Stimulated activated CD4-positive, alpha-beta T cell treated with anti-CD3 and anti-CD28 coated beads, Interleukin-4, amount 100 ng/mL, for 4 hours (primary cell): ENCODE data around the gene UBE2QL1.
"Not testable (repeated sequence)": the region's sequence is repeated elsewhere in the genome, so short reads cannot be mapped to it uniquely, and the experiment has no call there.

Source experiments
- DNase-seq, 2 experiments: peaks; one replicate each; pipeline ENCODE4 v3.0.0-alpha.2; 2020

The UBE2QL1 gene

DNA sequence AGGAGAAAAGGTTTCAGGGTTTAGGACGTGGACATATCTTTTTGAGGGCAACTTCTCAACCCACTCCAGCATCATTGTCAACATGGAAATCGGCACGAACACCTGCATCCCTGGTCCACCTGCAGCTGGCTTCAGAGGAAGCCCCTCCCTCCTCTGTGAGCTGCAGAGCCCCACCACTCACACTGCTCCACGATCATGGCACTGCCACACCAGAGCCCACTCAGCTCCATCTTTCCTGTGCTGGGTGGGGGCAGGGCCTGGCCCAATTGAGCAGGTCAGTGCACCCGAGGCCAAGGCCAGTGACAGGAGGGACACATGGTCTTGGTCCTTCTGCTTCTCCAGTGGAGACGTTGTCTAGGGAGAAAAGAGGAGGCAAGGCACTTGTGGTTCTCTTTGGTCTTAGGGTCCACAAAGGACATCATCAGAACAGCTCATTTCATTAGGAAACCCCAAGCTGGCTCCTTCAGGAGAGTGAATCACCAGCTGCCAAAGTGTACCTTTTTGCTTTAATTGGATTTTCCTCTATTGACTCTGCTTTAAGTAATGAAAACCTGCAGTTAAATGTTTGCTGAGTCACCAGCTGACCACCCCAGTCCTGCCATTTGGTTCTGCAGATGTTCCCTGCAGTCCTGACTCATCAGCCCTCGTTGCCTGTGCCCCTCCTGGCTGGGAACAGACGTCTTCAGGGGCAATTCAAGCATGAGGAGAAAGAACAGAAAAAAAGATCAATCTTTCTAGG is 56.2 kb downstream of the UBE2QL1 start:
- no peak for DNase-seq

DNA sequence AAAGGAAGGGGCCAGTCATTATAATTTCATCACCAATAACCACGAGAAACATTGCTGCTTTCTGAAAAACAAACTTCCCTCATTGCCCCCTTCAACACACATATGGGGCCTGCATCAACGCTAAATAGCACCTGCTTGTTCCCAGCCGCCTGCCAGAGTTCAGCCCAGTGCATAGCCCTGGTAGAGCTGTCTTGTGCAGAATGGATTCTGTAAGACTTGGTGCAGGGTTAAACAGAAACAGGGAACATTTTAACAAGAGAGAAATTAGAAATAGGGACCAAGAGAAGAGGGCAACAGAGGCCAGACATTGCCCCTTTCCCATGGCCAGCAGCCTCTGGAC is 56.7 kb downstream of the UBE2QL1 start:
- no peak for DNase-seq

DNA sequence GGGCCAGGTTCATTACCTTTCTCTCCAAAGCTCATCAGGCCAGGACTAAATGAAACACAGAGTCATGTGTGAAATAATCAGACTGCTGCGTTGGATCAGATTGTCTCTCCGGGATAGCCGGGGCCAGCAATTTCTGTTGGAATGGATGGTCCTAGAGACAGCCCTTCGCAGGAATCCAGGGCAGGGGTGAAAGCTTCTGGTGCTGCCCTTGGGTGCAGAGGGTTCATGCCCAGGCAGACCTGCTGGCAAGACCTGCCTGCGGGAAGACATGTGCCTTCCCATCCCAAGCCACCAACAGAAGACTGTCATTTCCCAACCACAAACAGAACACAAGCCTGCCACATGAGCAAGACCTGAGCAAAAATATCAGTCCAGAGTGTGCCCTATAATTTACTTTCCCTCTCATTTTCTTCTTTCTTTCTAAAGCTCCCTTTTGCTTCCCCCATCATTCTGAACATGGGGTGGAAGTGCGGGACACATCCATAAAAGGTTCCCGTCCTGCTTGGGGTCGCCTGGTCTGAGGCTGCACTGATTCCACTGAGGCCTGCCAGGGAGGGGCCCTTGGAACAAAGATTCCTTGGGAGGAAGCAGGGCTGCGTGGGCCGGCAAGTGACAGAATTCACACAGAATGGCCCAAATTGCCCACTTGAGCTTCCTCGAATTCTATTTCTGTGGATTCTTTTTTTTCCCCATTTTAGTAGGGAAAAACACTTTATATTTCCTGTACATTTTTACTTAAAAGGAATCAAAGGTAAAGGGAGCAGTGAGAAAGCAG is 57.3 kb downstream of the UBE2QL1 start:
- DNase-seq = no peak

DNA sequence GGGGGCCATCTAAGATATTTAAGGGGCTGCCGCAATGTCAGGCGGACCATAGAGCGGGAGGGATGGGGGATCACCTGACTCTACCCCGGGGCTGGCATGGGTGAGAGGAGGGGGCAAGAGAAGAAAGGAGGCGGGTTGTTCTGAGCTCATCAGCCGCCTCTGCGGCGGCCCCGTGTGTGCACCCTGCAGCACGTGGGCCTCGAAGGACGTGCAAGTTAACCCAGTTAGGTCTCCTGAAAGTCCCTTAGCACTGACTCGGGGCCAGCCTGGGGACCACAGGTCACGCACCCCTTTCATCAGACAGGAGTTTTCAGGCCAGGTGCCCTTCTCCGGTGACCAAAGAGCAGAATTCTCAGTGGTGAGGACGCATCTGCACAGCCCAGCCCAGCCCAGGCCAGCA is 58.0 kb downstream of the UBE2QL1 start:
- DNase-seq = no peak

DNA sequence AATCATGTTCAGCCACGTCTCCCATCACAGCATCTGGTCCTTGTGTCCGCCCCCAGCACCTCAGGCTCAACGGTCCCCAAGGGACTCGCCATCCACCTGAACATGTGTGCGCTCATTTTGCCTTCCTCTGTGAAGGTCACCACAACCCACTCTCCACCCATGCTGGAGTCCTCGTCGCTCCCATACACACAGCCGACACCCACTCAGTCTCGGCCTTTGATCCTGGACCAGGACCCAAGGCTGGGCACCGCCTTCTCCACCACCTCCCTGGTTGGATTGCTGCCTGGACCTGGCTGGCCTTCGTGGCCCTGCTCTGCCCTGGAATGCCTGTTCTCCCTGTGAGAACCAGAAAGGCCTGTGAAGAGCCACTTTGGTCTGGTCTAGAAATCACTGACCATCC is 60.3 kb downstream of the UBE2QL1 start:
- no peak for DNase-seq

DNA sequence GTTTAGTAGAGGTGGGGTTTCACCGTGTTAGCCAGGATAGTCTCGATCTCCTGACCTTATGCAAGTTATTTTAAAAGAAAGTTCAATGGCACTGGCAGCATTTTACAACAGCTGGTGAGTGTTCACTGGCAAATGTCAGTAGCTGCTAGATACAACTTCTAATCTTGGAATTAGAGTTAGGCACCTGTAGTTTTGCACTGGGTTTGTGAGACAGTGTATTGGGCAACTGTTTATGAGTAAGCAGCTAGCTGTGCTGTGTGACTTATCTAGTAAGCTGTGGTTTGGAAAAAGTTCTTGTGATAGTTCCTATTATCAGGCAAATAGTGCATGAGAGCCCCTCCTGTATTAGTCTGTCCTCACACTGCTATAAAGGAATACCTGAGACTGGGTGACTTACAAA is 61.5 kb downstream of the UBE2QL1 start:
- no peak for DNase-seq

DNA sequence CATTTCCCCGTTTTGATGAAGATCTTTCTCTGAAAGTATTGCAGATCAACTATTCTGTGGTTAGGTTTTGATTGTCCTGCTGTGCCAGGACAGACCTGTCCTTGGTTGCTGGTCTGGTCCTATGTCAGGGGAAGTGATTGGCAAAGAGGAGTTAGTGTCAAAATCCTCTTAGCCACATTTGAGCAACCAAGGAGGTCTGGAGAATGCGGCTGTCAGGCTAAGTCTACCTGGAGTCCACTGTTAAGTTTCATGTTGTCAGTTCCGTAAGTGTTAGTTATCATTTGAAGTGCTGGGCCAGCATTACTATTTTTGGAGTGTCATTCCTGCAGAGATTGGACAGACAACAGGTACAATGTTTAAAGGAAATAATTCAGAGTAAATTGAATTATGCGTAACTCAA is 62.3 kb downstream of the UBE2QL1 start:
- no peak for DNase-seq

DNA sequence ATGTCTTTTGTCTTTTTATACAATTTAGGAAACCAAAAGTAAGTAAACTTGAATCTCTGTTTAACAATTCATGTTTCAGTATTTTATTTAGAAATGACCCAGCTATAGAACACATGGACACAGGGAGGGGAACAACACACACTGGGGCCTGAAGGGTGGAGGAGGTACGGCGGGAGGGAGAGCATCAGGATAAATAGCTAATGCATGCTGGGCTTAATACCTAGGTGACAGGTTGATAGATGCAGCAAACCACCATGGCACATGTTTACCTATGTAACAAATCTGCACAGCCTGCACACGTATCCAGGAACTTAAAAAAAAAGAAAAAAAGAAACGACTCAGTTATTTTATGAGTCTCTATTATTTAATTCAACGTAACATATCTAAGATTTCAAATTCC is 67.2 kb downstream of the UBE2QL1 start:
- not testable (repeated sequence) for DNase-seq

DNA sequence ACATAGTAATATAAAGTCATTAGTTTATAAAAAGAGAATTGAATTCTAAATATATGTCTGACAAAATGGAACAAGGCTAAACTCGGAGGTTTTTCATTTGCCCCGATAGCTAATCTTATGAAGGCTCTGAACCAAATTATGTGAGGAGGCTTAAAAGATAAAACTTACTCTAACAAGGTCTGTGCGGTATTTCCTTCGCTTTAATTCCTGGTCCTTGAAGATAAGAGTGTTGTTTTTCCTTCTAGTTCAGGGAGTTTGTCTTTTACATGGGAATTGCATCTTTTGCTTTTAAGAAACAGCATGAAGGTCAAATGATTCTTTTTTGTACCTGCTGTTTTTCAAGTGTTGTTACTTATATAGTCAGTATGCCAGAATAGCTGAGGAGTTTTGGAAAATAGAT is 68.2 kb downstream of the UBE2QL1 start:
- no peak for DNase-seq

DNA sequence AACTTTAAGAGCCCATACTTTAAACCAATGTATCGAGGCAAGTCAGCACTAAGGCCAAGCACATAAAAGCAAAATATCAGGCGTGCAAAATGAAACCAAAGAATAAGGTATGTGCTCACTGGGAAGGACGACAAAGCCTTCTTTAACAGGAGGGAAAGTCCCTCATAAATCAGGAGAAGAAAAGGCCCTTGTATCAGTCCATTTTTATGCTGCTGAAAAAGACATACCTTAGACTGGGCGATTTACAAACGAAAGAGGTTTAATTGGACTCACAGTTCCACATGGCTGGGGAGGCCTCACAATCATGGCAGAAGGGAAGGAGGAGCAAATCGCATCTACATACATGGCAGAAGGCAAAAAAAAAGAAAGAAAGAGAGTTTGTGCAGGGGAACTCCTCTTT is 68.9 kb downstream of the UBE2QL1 start:
- DNase-seq = no peak

DNA sequence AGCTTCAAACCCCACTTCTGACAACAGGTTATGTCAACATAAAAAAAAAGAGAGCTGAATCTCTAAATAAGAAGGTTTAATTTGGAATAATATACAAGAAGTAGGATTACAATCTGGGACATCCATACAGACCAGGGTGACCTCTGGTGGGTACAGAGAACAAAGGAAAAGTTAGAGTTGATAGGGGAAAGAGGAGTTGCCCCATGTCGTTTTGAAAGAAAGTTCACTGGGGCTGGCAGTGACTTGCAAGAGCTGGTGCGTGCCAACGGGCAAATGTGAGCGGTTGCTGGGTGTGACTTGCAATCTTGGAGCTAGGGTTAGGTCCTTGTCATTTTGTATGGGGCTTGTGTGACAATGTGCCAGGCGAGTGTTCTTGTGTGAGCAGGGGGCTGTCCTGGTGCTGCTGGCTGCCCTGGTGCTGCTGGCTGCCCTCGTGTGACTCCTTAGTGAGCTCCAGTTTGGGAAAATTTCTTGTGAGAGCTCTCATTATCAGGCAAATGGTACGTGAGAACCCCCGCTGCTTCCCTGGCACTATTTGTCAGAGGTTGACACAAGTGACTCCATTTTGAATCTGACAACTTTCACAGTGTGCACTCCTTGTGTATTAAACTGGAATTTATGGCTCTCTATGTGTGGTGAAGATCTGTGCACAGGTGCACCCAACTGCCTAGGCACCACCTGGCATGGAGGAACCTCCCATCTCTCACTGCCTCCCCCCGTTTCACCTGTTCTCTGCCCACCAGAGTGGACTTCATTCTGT is 69.8 kb downstream of the UBE2QL1 start:
- no peak for DNase-seq

DNA sequence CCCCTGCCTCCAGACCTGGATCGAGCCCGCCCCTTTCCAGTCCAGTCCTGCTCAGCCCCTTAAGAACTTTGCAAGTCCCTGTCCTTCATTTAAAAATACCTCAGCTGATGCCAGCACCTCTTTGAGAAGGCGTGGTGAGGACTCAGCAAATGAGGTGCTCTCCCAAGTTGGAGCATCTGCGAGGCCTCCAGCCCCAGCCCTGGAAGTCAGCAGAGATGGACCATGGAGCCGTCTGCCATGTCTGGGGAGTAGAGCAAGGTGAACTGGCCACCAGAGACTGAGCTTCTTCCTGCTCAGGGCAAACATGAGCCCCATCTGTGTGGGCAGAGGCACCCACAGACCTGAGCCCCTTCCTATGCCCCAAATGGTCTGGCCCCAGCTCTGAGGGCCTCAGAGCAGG is 71.5 kb downstream of the UBE2QL1 start:
- no peak for DNase-seq

DNA sequence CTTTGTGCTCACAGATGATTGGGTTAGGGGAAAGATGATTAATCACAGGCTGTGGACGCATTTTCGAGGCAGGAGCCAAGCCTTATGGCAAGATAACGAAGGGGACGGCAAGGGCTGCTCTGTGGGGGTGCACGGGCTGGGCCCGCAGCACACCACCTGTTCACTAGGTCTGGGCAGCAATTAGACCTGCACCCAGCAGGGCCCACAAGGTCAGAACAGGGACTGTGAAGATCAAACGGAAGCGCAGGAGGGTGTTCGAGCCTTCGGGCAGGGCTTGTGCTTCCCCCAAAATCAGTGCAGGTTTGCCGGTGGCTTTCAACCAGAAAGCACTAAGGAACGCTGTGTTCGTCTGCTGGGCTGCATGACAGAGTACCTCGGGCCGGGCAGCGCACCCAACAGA is 73.7 kb downstream of the UBE2QL1 start:
- DNase-seq = no peak

DNA sequence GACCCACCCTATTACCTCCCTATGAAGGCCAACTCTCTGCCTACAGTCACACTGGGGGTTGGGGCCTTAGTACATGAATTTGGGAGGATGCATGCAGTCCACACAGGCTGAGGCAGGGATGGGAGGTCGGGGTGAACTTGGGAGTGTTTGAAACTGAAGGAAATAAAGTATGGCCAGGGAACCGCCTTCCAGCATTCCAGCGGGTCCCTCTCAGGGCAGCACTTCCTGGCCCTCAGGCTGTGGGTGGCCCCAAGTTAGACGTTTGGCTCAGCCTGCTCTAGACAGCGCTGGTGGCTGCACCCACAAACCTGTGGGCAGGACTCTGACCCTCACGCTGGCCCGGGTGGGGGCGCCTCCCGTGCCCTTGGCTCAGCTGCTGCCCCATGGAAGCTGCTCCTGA is 74.3 kb downstream of the UBE2QL1 start:
- no peak for DNase-seq

DNA sequence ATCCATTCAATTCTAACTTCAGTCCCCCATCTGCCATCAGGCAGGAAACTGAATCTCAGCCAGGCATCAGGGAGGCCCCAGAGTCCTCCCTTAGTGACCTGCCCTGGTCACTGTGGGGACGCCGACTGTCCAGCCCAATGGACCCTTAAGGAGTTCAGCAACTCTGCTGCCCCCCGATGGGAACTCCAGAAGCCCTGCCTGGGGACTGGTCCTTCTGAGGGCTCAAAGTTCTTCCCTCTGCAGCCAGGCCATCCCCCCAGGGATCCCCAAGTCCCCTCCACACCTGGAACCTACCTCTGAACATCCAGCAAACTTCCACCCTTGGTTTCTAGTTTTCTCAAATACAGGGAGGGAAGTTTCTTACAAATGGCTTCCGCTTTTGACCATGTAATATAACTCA is 76.8 kb downstream of the UBE2QL1 start:
- no peak for DNase-seq

DNA sequence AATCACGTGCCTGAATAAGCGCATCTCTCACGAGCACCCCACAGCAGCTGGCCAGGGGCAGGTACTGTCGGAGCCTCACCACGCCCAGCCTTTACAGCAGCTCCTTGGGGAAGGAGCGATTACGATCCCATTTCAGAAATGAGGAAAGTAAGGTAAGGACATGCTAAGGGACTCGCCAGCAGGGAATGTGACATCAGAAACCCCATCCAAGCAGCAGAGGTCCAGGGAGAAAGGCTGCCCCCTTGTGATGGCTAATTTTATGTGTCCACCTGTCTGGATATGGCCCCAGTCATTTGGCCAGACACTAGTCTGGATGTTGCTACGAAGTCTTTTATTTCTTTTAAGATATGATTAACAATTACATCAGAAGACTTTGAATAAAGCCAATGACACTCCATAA is 77.3 kb downstream of the UBE2QL1 start:
- no peak for DNase-seq

DNA sequence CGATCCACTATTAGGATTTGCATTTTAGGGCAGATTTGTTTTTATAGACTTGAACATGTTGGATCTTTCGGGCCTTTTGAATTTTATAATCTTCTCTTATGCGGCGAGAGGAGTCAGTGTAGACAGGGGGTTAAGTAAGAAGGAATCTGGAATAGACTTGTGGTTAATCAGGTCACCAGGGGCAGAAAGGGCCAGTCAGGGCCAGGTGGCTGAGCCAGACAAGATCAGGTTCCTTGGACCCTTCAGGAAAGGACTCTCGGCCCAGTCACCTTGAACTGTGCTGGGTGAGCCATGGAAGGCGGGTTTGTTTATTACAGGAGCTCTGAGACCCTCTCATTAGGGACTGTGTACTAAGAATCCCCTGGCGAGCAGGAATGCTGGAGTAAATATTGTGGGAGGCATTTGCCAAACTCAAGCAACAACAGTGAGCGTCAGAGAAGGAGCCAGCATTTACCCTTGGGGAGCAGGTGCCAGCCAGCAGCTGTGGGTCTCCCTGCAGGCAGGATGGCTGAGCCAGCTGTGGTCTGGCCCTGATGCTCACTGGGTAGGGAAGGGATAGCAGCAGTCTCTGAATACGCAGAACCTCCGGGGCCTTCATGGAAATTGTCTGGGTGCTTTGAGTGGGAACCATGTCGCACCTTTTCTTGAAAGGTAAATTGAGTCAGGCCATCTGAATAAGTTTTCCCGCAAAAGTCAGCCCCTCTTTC is 79.2 kb downstream of the UBE2QL1 start:
- no peak for DNase-seq

DNA sequence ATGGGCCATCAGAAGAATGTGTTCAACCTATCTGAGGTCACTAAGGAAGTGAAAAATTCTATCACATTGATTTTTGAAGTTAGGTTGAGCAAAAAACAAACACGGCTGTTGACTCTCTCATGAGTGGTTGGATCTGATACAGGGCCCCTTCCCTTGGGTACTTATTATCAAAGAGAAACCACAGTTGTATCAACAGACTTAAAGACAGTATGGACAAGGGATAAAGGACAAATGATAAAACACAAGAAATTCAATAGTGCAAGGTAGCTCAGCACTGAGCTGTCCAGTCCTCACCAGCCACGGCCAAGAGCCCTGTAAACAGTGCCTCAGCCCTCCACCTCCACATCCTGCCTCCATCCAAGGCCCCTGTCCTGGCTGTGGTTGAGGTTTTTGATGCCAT is 86.9 kb downstream of the UBE2QL1 start:
- DNase-seq = no peak

DNA sequence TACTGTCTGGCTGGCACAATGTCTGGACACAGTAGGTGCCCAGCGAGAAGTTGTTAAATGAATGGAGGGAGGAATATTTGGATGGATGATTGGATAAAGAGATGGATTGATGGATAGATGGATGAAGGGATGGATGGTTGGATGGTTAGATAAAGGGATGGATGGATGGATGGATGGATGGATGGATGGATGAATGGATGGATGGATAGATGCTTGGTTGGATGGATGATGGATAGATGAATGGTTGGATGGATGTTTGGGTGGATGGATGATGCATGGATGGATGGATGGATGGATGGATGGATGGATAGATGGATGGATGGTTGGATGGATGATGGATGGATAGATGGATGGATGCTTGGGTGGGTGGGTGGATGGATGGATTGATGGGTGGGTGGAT is 90.4 kb downstream of the UBE2QL1 start:
- DNase-seq = no peak

DNA sequence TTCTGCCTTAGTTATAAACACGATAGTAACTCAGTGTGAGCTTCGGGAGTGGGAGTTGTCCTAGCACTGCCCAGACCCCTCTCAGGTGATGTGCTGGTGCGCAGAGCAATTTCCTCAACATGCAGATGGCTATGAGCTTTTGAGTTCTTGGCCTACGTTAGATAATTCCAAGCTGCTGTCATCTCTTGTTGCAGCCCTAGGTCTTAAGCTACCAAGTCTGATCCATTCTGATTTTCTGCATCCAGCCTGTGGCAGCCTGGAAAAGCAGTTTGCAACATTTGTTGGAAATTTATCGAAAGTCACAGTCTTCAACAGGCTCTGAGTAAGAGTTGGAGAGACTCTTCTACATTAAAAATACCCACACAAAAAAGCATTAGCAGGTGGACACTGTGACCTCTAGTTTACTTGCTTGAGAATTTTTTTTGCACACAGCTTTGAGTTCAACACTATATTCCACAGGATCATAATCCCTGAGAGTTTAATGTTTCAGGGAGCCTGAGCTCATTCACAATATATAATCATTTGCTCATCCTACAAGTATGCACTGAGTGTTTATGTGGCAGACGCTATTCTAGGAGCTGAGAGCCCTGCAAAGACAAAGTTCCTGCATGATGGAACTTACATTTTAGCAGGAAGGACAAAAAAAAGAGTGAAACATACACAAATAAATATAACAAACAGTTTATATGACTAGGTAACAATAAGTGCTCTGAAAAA is 91.6 kb downstream of the UBE2QL1 start:
- DNase-seq = no peak

DNA sequence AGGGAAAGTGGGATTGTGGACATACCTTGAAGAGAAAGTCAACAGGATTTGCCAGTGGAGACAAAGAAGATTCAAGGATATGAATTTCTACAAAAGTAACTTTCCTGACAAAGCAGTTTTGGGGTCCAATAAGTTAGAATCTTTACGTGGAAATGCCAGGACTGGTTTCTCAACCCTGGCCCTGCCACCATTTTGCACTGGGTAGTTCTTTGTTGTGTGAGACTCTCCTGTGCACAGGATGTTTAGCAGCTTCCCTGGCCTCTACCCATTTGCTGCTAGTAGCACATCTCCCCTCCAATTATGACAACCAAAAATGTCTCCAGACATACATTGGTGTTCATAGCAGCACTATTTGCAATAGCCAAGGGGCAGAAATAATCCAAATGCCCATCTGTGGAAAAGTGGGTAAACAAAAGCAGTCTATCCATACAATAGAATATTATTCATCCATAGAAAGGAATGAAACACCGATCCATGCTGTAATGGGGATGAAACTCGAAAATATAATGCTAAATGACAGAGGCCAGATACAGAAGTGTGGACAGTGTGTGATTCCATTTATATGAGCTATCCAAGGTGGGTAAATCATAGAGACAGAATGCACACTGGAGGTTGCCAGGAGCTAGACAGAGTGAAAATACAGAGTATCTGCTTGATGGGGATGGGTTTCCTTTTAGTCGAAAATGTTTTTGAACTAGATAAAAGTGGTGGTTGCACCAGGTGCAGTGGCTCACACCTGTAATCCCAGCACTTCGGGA is 92.8 kb downstream of the UBE2QL1 start:
- DNase-seq = no peak
